Ovary (tissue), 3 donors: ENCODE data around the gene CTNNA3.

ENCODE experiments used
- EP300 ChIP-seq: sonication (generic); formaldehyde crosslinking; IDR thresholded peaks from one replicate; pipeline ENCODE4 v1.6.1; 2017; ENCODE audit warnings: antibody characterized with exemption
- POLR2A ChIP-seq: fragments of 450-650 bp; IDR thresholded peaks from one replicate; pipeline ENCODE4 v1.6.1; 2017; ENCODE audit warnings: antibody characterized with exemption, mild to moderate bottlenecking, moderate library complexity
- TF ChIP-seq, protein P1 (sequence below), 3 donors: fragments of 450-650 bp in 2 of 3; fragments of 200-600 bp in 1 of 3; IDR thresholded peaks; one replicate each; pipeline versions ENCODE4 v1.5.1 to v1.8.0; 2016 to 2022; ENCODE audit warnings: antibody characterized with exemption in 3 of 3, mild to moderate bottlenecking in 1 of 3
- donor health status: DM: no; HTN: no; CAD: no.

DNA sequence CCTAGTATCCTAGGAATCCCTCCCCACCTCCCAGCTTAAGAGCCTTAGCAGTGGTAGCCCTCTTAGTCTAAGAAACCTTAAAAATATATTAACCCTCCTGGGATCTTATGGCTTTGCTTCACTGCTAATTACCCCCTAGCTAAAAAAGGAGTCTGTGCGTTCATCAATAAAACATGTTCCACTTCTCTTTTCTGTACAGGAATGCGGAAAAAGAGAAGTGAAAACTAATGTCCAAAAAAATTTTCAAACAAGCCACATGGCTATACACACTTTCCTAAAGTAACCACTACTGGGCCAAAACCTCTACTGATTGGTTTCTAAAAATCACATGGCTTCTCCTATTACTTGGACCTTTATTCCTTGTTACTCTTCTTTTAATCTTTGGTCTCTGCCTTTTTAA, 1437.3 kb downstream of the CTNNA3 start:
- TF ChIP-seq, protein P1, sequence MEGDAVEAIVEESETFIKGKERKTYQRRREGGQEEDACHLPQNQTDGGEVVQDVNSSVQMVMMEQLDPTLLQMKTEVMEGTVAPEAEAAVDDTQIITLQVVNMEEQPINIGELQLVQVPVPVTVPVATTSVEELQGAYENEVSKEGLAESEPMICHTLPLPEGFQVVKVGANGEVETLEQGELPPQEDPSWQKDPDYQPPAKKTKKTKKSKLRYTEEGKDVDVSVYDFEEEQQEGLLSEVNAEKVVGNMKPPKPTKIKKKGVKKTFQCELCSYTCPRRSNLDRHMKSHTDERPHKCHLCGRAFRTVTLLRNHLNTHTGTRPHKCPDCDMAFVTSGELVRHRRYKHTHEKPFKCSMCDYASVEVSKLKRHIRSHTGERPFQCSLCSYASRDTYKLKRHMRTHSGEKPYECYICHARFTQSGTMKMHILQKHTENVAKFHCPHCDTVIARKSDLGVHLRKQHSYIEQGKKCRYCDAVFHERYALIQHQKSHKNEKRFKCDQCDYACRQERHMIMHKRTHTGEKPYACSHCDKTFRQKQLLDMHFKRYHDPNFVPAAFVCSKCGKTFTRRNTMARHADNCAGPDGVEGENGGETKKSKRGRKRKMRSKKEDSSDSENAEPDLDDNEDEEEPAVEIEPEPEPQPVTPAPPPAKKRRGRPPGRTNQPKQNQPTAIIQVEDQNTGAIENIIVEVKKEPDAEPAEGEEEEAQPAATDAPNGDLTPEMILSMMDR (IDR thresholded peaks at IDR 0.05): no peak
- TF ChIP-seq POLR2A (no peak), EP300 (no peak)
